ENCODE data around the gene TMEM266.
A peak's percentile ranks its signal among the peaks of the same experiment; 100 is the strongest.
"Not testable (repeated sequence)": the region's sequence is repeated elsewhere in the genome, so short reads cannot be mapped to it uniquely, and the experiment has no call there.

TMEM266 gene

GRCh38 chr15:76059320-76060117, at the start of gene TMEM266:
Gene TMEM266 (plus strand): TSS chr15:76059985. CDS start chr15:76134264, 74,279 bp downstream.
- TF ChIP-seq CTCF (IDR thresholded peaks at IDR 0.05; ENCODE audit: low read depth, low read length) = no peak
- H3K4me3 ChIP-seq (ENCODE audit: low read depth, low read length) = peak within 1 kb of the TSS; percentile 55

- TF ChIP-seq CTCF (IDR thresholded peaks at IDR 0.05; ENCODE audit: low read depth, low read length) = no peak
- H3K4me3 ChIP-seq (ENCODE audit: low read depth, low read length) = no peak overlapping the region
Observed at GRCh38 chr15:76010613-76011012, 49.2 kb upstream of the TMEM266 start.

GRCh38 chr15:76011627-76012551, 47.9 kb upstream of the TMEM266 start, which contains the start of gene NRG4:
Gene NRG4 (minus strand): TSS chr15:76012424. CDS start chr15:76011230, 1,194 bp downstream.
- no peak for TF ChIP-seq CTCF (IDR thresholded peaks at IDR 0.05; ENCODE audit: low read depth, low read length)
- peak within 1 kb of the TSS; percentile 24; the same call in 1 of the 2 replicates for H3K4me3 ChIP-seq (ENCODE audit: low read depth, low read length)

- not testable (repeated sequence) for H3K4me3 ChIP-seq (ENCODE audit: low read depth, low read length)
Observed at GRCh38 chr15:76013470-76013869, 46.3 kb upstream of the TMEM266 start.

- TF ChIP-seq CTCF (IDR thresholded peaks at IDR 0.05; ENCODE audit: low read depth, low read length) = no peak
Observed at GRCh38 chr15:76024021-76024768, 35.6 kb upstream of the TMEM266 start.

GRCh38 chr15:76032046-76032445, 27.7 kb upstream of the TMEM266 start:
- no peak overlapping the region for H3K4me3 ChIP-seq (ENCODE audit: low read depth, low read length)
- no peak for TF ChIP-seq CTCF (IDR thresholded peaks at IDR 0.05; ENCODE audit: low read depth, low read length)

More at GRCh38 chr15:76024021-76024768, 35.6 kb upstream of the TMEM266 start:
- H3K4me3 ChIP-seq (ENCODE audit: low read depth, low read length) = no peak overlapping the region

- no peak for TF ChIP-seq CTCF (IDR thresholded peaks at IDR 0.05; ENCODE audit: low read depth, low read length)
- H3K4me3 ChIP-seq (ENCODE audit: low read depth, low read length) = no peak overlapping the region
Observed at GRCh38 chr15:76033438-76033837, 26.3 kb upstream of the TMEM266 start.

Data from WI38 (cell line).